ENCODE data around the gene UAP1.
"Not testable (repeated sequence)": the region's sequence is repeated elsewhere in the genome, so short reads cannot be mapped to it uniquely, and the experiment has no call there.

UAP1 gene

GRCh38 chr1:162578936-162579335 is 17.4 kb downstream of the UAP1 start:
- TF ChIP-seq CTCF (IDR thresholded peaks at IDR 0.05) (no peak), ZFX (IDR thresholded peaks at IDR 0.05; ENCODE audit: borderline replicate concordance) (no peak)
- no peak overlapping the region for H3K27ac ChIP-seq

- no peak overlapping the region for H3K27ac ChIP-seq
- TF ChIP-seq ZFX (IDR thresholded peaks at IDR 0.05; ENCODE audit: borderline replicate concordance), result no peak
- no peak for TF ChIP-seq CTCF (IDR thresholded peaks at IDR 0.05)
These were observed 18.8 kb downstream of the UAP1 start for GRCh38 chr1:162580308-162580707.

GRCh38 chr1:162582901-162583300 is 21.4 kb downstream of the UAP1 start:
- not testable (repeated sequence) for H3K27ac ChIP-seq

GRCh38 chr1:162585101-162585500 is 23.6 kb downstream of the UAP1 start:
- H3K27ac ChIP-seq, result not testable (repeated sequence)

GRCh38 chr1:162587347-162587746 is 25.8 kb downstream of the UAP1 start:
- H3K27ac ChIP-seq, result 0 out of 2 replicates have a peak overlapping the region, but pooled peaks have one; percentile 2

GRCh38 chr1:162587761-162588260 is 26.3 kb downstream of the UAP1 start:
- no peak for TF ChIP-seq ZFX (IDR thresholded peaks at IDR 0.05; ENCODE audit: borderline replicate concordance)
- TF ChIP-seq CTCF (IDR thresholded peaks at IDR 0.05), result no peak
- H3K27ac ChIP-seq, result no peak overlapping the region

More at GRCh38 chr1:162587347-162587746, 25.8 kb downstream of the UAP1 start:
- TF ChIP-seq ZFX (IDR thresholded peaks at IDR 0.05; ENCODE audit: borderline replicate concordance) (no peak), CTCF (IDR thresholded peaks at IDR 0.05) (no peak)

- H3K27ac ChIP-seq, result no peak overlapping the region
- TF ChIP-seq CTCF (IDR thresholded peaks at IDR 0.05), result no peak
- TF ChIP-seq ZFX (IDR thresholded peaks at IDR 0.05; ENCODE audit: borderline replicate concordance), result no peak
These were observed 28.6 kb downstream of the UAP1 start for GRCh38 chr1:162590101-162590500.

- TF ChIP-seq ZFX (IDR thresholded peaks at IDR 0.05; ENCODE audit: borderline replicate concordance), result no peak
- no peak overlapping the region for H3K27ac ChIP-seq
These were observed 29.2 kb downstream of the UAP1 start for GRCh38 chr1:162590686-162591085.

GRCh38 chr1:162596514-162597170 is 35.1 kb downstream of the UAP1 start:
- TF ChIP-seq CTCF (IDR thresholded peaks at IDR 0.05), result no peak
- no peak overlapping the region for H3K27ac ChIP-seq

Measured in 22Rv1 (cell line).